ENCODE data around the gene GPR31. TPM values are rescaled to one million over a fixed set of nuclear protein-coding genes. Genes with fewer than 3 reads are reported as not detected.

The GPR31 gene
- total and polyA plus RNA-seq, 9 of the 15 experiments (the other 6 are each of a cell fraction or from before 2014, with no cell fraction given) = not detected

GRCh38 chr6:167162591-167162990 lies 4.8 kb upstream of the GPR31 start (continued):
- TF ChIP-seq PREB (CRISPR knock-in tag; IDR thresholded peaks at IDR 0.05) = no peak
- TF ChIP-seq TGIF2 (CRISPR knock-in tag; IDR thresholded peaks at IDR 0.05) = no peak

- Histone ChIP-seq H3K4me2 (ENCODE audit: insufficient read depth, low read length) (no peak overlapping the region), H3K4me3 (no peak overlapping the region), H2AFZ (ENCODE audit: low read depth, low read length) (no peak overlapping the region), H3K79me2 (ENCODE audit: control insufficient read depth, insufficient read depth, low read length) (no peaks in the 10 kb centered on the region), H3K36me3 (ENCODE audit: control insufficient read depth, insufficient read depth, low read length) (no peaks in the 10 kb centered on the region), H3K9ac (ENCODE audit: insufficient read depth in 1 of 2, low read depth in 2 of 2, low read length in 2 of 2) (no peak overlapping the region), H3K27ac (ENCODE audit: extremely low read depth, low read depth, low read length) (no peak overlapping the region), H3K4me1 (replicated peaks in 1 of 2; ENCODE audit: control insufficient read depth in 2 of 2, insufficient read depth in 2 of 2, low read length in 2 of 2) (peaks cover 0 to 5% of the 10 kb centered on the region in 2 experiments; a peak in 1 of 5 replicates), H4K20me1 (replicated peaks; ENCODE audit: control insufficient read depth, insufficient read depth, low read length) (no peaks in the 10 kb centered on the region), H3K27me3 (ENCODE audit: control insufficient read depth in 2 of 2, insufficient read depth in 2 of 2, low read length in 2 of 2) (peaks cover 40 to 49% of the 10 kb centered on the region in 2 experiments), H3K9me1 (ENCODE audit: control insufficient read depth, insufficient read depth, low read length) (no peaks in the 10 kb centered on the region), H3K9me3 (replicated peaks; ENCODE audit: control insufficient read depth, insufficient read depth, low read depth, low read length) (no peaks in the 10 kb centered on the region)
- ChIA-PET POLR2A (interaction anchor here (1.0 to 1.1 kb wide), 2 partner anchors 15 to 27 kb away, joined by 3 read pairs; no protein-coding TSS in a partner anchor), CTCF (ENCODE audit: low intra/inter-chr PET ratio) (no interaction called here)
- TF ChIP-seq TAL1 (IDR thresholded peaks at IDR 0.05) (no peak), CTBP1 (IDR thresholded peaks at IDR 0.05; ENCODE audit: borderline replicate concordance) (no peak), ZSCAN32 (CRISPR knock-in tag; IDR thresholded peaks at IDR 0.05) (no peak), NCOA6 (IDR thresholded peaks at IDR 0.05) (no peak), ZNF518B (CRISPR knock-in tag; IDR thresholded peaks at IDR 0.05) (no peak)
- ATAC-seq (no peak), DNase-seq (ENCODE audit: extremely low read depth in 1 of 4, low spot score in 3 of 4) (no peak), FAIRE-seq (peak; percentile 51)
- in situ Hi-C loops (cut with MboI) (no loop called here), intact Hi-C loops (cut with micrococcal nuclease) (no loop called here)
- no TSS peak for BruUV-seq (replicated peaks)
- WGBS (ENCODE audit: insufficient coverage, low coverage, missing lambda C conversion rate) = 3% methylated on average over 5 of the region's 5 CpGs
Measured at GRCh38 chr6:167161851-167162467, 4.2 kb upstream of the GPR31 start.

All from K562 (cell line).